Endothelial cell of hepatic sinusoid (primary cell): ENCODE results near the gene AUTS2.
"Not testable (repeated sequence)": the region's sequence is repeated elsewhere in the genome, so short reads cannot be mapped to it uniquely, and the experiment has no call there.

Experiments used
- in situ Hi-C: cut with HindIII; loops from 2 replicates; pipeline ENCODE4 v1.10.0; 2017; ENCODE audit warnings: low sequenced_read_pairs

AUTS2 gene

GRCh38 chr7:70794962-70795361 is 1196.7 kb downstream of the AUTS2 start:
- in situ Hi-C loops, result no loop called here

- in situ Hi-C loops, result no loop called here
Observed at GRCh38 chr7:70795948-70796347, 1197.7 kb downstream of the AUTS2 start.

- in situ Hi-C loops, result no loop called here
Observed at GRCh38 chr7:70797109-70797514, 1198.8 kb downstream of the AUTS2 start.

GRCh38 chr7:70799841-70800405 is 1201.6 kb downstream of the AUTS2 start:
- in situ Hi-C loops, result no loop called here

GRCh38 chr7:70805360-70805759 is 1207.1 kb downstream of the AUTS2 start:
- in situ Hi-C loops, result no loop called here

- in situ Hi-C loops, result no loop called here
Observed at GRCh38 chr7:70807650-70808049, 1209.4 kb downstream of the AUTS2 start.

- in situ Hi-C loops, result no loop called here
Observed at GRCh38 chr7:70808876-70809275, 1210.6 kb downstream of the AUTS2 start.

GRCh38 chr7:70810558-70811139 is 1212.4 kb downstream of the AUTS2 start:
- in situ Hi-C loops, result no loop called here

GRCh38 chr7:70812511-70812910 is 1214.2 kb downstream of the AUTS2 start:
- in situ Hi-C loops, result no loop called here

GRCh38 chr7:70822490-70822889 is 1224.2 kb downstream of the AUTS2 start:
- in situ Hi-C loops, result not testable (repeated sequence)

GRCh38 chr7:70829221-70830059 is 1231.2 kb downstream of the AUTS2 start:
- in situ Hi-C loops, result no loop called here

GRCh38 chr7:70830060-70830395 is 1231.8 kb downstream of the AUTS2 start:
- in situ Hi-C loops, result no loop called here

- in situ Hi-C loops, result no loop called here
Observed at GRCh38 chr7:70830426-70830825, 1232.2 kb downstream of the AUTS2 start.

GRCh38 chr7:70833726-70834125 is 1235.5 kb downstream of the AUTS2 start:
- in situ Hi-C loops, result no loop called here

GRCh38 chr7:70834424-70834823 is 1236.1 kb downstream of the AUTS2 start:
- in situ Hi-C loops, result no loop called here

- in situ Hi-C loops, result no loop called here
Observed at GRCh38 chr7:70835658-70836057, 1237.4 kb downstream of the AUTS2 start.

GRCh38 chr7:70836279-70836678 is 1238.0 kb downstream of the AUTS2 start:
- in situ Hi-C loops, result no loop called here

GRCh38 chr7:70836946-70837345 is 1238.7 kb downstream of the AUTS2 start:
- in situ Hi-C loops, result no loop called here

- in situ Hi-C loops, result no loop called here
Observed at GRCh38 chr7:70837589-70837988, 1239.3 kb downstream of the AUTS2 start.

- in situ Hi-C loops, result no loop called here
Observed at GRCh38 chr7:70838292-70838907, 1240.1 kb downstream of the AUTS2 start.
